SU-DHL-6 (cell line): ENCODE measurements around the gene C5orf46.

Experiments used
- CTCF ChIP-seq: fragments of 200-600 bp; sonication (generic); IDR thresholded peaks from one replicate; pipeline ENCODE4 v1.5.1; 2017; ENCODE audit warnings: antibody characterized with exemption, mild to moderate bottlenecking, low read length, moderate library complexity; ENCODE audit not compliant: insufficient read depth, poor library complexity, severe bottlenecking
- EZH2phosphoT487 ChIP-seq: fragments of 200-600 bp; sonication (generic), shearing (Covaris generic); conservative IDR thresholded peaks from 2 replicates; pipeline ENCODE4 v1.6.1; 2018; ENCODE audit warnings: mild to moderate bottlenecking, antibody characterized with exemption, low read length, moderate library complexity, mixed read lengths

GRCh38 chr5:147913786-147914185, 7.4 kb upstream of the C5orf46 start:
- TF ChIP-seq CTCF, result no peak
- TF ChIP-seq EZH2phosphoT487, result no peak
